ENCODE measurements around the gene NRIP2.
A peak's percentile ranks its signal among the peaks of the same experiment; 100 is the strongest.
"Not testable (repeated sequence)": the region's sequence is repeated elsewhere in the genome, so short reads cannot be mapped to it uniquely, and the experiment has no call there.

Gene NRIP2

GRCh38 chr12:2834581-2835491, at the start of gene NRIP2:
NRIP2 (minus strand) TSS chr12:2835035; CDS start chr12:2834983, 52 bp downstream.
- no peak for DNase-seq

GRCh38 chr12:2879853-2880252, 45.0 kb upstream of the NRIP2 start:
- DNase-seq: no peak

- DNase-seq: no peak
Measured at GRCh38 chr12:2877953-2878732, 43.3 kb upstream of the NRIP2 start.

GRCh38 chr12:2877047-2877952, 42.5 kb upstream of the NRIP2 start, which contains the start of the genes FOXM1 and RHNO1:
FOXM1 (minus strand) TSS chr12:2877174; CDS start chr12:2874478, 2,696 bp downstream.
RHNO1 (plus strand) TSS chr12:2877223; CDS start chr12:2885367, 8,144 bp downstream.
- peak; percentile 90 for DNase-seq

GRCh38 chr12:2876431-2877046, 41.7 kb upstream of the NRIP2 start:
- DNase-seq: peak; percentile 7

- DNase-seq: not testable (repeated sequence)
Measured at GRCh38 chr12:2868986-2869632, 34.3 kb upstream of the NRIP2 start.

- DNase-seq: no peak
Measured at GRCh38 chr12:2864198-2864597, 29.4 kb upstream of the NRIP2 start.

- DNase-seq: not testable (repeated sequence)
Measured at GRCh38 chr12:2863402-2863801, 28.6 kb upstream of the NRIP2 start.

GRCh38 chr12:2862876-2863275, 28.0 kb upstream of the NRIP2 start:
- no peak for DNase-seq

- no peak for DNase-seq
Measured at GRCh38 chr12:2860170-2860569, 25.3 kb upstream of the NRIP2 start.

- DNase-seq: no peak
Measured at GRCh38 chr12:2858944-2859421, 24.1 kb upstream of the NRIP2 start.

- no peak for DNase-seq
Measured at GRCh38 chr12:2858334-2858733, 23.5 kb upstream of the NRIP2 start.

- no peak for DNase-seq
Measured at GRCh38 chr12:2857576-2857975, 22.7 kb upstream of the NRIP2 start.

- no peak for DNase-seq
Measured at GRCh38 chr12:2857021-2857431, 22.2 kb upstream of the NRIP2 start, which contains the start of gene TEX52. TEX52 (minus strand) TSS chr12:2857039; CDS start chr12:2857026, 13 bp downstream.

GRCh38 chr12:2856051-2856450, 21.2 kb upstream of the NRIP2 start:
- DNase-seq: no peak

- DNase-seq: no peak
Measured at GRCh38 chr12:2855546-2855945, 20.7 kb upstream of the NRIP2 start.

- DNase-seq: no peak
Measured at GRCh38 chr12:2854669-2855453, 20.0 kb upstream of the NRIP2 start.

GRCh38 chr12:2853626-2854025, 18.8 kb upstream of the NRIP2 start:
- peak; percentile 28 for DNase-seq

GRCh38 chr12:2851931-2852330, 17.1 kb upstream of the NRIP2 start:
- no peak for DNase-seq

GRCh38 chr12:2845280-2845679, 10.4 kb upstream of the NRIP2 start:
- DNase-seq: no peak
